AG10803 (cell line): ENCODE results near the gene DEF6.

Experiments used
- DNase-seq: peaks from one replicate; pipeline ENCODE4 v3.0.0; 2010; ENCODE audit warnings: low read depth
- H3K4me3 ChIP-seq: 2 replicates; pipeline ENCODE4 v1.5.1; 2011; ENCODE audit warnings: mild to moderate bottlenecking, low read length, control low read depth
- TF ChIP-seq, protein P1 (sequence below): conservative IDR thresholded peaks from 2 replicates; pipeline ENCODE4 v1.5.1; 2011; ENCODE audit warnings: mild to moderate bottlenecking, low read length, control low read depth, inconsistent platforms

The DEF6 gene

GRCh38 chr6:35294308-35294945 is 3.2 kb upstream of the DEF6 start:
- peak; percentile 22 for DNase-seq
- TF ChIP-seq, protein P1, sequence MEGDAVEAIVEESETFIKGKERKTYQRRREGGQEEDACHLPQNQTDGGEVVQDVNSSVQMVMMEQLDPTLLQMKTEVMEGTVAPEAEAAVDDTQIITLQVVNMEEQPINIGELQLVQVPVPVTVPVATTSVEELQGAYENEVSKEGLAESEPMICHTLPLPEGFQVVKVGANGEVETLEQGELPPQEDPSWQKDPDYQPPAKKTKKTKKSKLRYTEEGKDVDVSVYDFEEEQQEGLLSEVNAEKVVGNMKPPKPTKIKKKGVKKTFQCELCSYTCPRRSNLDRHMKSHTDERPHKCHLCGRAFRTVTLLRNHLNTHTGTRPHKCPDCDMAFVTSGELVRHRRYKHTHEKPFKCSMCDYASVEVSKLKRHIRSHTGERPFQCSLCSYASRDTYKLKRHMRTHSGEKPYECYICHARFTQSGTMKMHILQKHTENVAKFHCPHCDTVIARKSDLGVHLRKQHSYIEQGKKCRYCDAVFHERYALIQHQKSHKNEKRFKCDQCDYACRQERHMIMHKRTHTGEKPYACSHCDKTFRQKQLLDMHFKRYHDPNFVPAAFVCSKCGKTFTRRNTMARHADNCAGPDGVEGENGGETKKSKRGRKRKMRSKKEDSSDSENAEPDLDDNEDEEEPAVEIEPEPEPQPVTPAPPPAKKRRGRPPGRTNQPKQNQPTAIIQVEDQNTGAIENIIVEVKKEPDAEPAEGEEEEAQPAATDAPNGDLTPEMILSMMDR = peak; percentile 66
- H3K4me3 ChIP-seq = no peak overlapping the region

GRCh38 chr6:35295036-35295435 is 2.6 kb upstream of the DEF6 start:
- H3K4me3 ChIP-seq = no peak overlapping the region
- TF ChIP-seq, protein P1 = no peak
- no peak for DNase-seq

DNA sequence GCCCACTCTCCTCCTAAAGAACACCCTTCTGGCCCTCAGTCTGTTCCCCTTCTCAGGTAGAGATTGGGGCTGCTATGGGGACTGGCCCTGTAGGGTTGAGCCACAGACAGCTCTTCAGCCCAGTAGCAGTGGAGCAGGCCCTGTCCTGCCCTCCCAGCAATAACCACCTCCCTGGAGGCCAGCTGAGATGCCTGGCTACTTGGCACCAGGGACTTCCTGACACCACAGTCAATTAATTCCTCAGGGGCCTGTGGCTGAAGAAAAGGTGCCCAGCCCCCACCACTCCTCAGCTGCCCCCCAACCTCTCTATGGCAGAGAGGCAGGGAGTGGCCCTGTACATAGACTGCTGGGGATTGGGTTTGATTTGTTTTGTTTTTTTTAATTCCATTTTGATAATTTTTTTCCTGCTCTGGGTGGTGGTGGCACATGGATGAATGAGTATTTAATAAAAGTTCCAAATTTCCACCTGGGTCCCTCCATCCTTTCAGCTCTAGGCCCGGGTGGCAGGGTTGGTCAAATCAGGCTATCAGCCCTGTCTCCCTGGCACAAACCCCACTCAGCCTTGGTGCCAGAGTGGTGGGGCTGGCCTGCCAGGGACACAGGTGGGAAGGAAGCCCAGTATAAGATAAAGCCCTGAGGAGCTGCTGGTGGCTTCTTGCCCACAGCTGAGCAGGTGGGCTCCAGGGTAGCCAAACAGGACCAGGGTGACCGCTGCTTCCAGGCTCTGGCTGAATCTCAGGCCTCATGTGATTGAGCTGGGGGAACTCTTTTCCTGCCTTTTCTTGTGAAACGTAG is 1.9 kb upstream of the DEF6 start:
- H3K4me3 ChIP-seq = no peak overlapping the region
- TF ChIP-seq, protein P1 = no peak
- DNase-seq = no peak

- DNase-seq = no peak
- TF ChIP-seq, protein P1 = no peak
- H3K4me3 ChIP-seq = no peak overlapping the region
Measured at GRCh38 chr6:35296931-35297600, 552 bp upstream of the DEF6 start.

DNA sequence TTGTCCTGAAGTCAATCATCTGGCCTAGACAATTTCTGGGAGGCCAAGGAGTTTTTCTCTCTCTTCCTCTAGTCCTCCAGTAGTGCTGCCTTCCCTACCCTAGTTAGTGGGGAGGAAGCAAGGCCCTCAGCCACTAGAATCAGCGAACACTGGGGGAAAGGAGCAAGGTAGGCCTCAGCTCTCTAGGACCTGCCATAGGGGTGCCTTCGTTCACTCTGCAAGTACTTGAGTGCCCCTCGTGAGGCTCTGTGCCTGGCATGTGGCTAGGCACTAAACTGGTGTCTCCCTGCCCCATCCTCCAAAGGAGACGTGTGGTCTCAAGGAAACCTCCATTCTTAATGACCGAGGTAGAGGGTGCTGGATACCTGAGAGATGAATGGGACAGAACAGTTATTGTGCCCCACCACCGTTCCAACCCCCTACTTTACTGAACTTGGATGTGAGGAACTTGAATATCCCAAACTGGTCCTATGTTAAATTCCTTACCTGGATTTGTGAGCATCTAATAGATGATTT is 1.1 kb downstream of the DEF6 start:
- TF ChIP-seq, protein P1 = no peak
- DNase-seq = no peak
- no peak overlapping the region for H3K4me3 ChIP-seq

GRCh38 chr6:35299674-35300073 is 2.1 kb downstream of the DEF6 start:
- no peak overlapping the region for H3K4me3 ChIP-seq
- DNase-seq = no peak
- TF ChIP-seq, protein P1 = no peak
